Measurements from ENCODE around the gene ZIC4.

ZIC4 gene

DNA sequence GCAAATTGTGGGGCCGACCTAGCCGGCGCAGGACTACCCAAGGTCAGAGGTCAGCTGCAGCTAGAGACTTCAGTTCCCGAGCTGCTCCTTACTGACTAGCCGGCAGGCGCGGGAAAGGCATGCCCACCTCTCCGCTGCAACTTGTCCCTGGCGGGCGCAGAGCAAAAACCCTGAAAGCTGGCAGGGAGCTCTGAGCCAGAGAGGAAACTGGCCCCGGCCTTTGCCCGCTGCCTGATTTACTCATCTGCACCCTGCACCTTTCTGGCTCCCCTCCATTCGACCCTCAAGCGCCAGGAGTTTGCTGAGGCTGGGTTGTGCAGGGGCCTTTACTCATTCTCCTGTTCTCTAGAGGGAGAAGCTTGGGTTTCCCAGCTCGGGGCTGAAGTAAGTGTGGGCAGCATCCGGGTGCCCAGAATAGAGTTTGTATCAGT lies 1.5 kb downstream of the ZIC4 start:
- DNase-seq (ENCODE audit: low read depth): no peak

GRCh38 chr3:147404000-147404799 lies 2.1 kb downstream of the ZIC4 start:
- DNase-seq (ENCODE audit: low read depth): no peak

DNA sequence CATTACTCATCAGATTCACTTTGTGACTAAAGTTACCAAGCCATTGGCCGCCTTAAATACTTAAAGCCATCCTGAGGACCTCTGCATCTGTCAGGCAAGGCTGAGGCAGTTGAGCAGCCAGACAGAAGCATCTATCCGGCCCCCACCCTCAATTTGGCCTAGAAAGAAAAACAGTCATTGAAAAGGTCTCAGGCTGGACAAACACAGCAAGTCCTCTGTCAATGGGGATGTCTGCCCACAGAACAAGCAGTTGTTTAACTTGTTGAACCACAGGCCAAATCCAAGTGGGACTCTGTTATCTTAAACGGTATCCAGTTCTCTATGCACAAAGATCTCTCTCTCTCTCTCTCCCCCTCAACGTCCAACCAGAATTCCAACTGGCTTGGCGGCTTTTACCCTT lies 2.8 kb downstream of the ZIC4 start:
- no peak for DNase-seq (ENCODE audit: low read depth)

DNA sequence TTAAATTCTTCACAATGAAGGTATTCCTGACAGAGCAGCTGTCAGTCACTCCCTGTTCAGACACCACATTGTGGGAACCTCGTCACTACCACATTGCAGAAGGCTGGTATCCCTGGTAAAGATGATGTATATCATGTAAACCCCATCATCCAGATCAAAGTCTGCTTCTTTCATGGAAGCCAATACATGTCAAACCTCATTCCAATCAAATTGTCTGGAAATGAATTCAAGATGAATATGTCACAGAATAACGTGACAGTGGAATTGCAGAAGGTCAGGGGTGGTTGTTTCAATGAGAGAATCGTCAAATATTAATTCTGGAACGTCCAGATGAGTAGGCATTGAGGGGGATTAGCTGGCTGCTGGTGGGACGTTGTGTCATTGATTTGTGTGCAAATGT lies 4.2 kb downstream of the ZIC4 start:
- no peak for DNase-seq (ENCODE audit: low read depth)

GRCh38 chr3:147401421-147401820 lies 4.9 kb downstream of the ZIC4 start:
- no peak for DNase-seq (ENCODE audit: low read depth)

DNA sequence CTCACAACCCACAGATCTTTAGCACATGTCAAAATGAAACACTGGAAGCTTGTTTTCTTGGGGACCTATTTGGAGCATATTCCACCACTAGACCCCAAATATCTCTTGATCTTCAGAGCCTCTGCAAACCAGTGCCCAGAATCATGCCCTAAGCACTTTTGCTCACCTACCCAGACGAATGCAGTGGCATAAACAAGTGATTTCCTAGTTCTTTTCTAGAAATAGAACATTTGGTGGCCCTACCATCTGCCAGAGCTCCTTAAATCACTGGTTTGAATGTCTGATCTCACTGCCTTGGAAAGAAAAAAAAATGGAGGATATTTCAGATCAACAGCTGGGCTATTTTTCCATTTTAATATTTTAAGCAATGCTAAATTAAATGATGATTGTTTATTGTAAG lies 5.3 kb downstream of the ZIC4 start:
- DNase-seq (ENCODE audit: low read depth): no peak

GRCh38 chr3:147400111-147400510 lies 6.2 kb downstream of the ZIC4 start:
- no peak for DNase-seq (ENCODE audit: low read depth)

DNA sequence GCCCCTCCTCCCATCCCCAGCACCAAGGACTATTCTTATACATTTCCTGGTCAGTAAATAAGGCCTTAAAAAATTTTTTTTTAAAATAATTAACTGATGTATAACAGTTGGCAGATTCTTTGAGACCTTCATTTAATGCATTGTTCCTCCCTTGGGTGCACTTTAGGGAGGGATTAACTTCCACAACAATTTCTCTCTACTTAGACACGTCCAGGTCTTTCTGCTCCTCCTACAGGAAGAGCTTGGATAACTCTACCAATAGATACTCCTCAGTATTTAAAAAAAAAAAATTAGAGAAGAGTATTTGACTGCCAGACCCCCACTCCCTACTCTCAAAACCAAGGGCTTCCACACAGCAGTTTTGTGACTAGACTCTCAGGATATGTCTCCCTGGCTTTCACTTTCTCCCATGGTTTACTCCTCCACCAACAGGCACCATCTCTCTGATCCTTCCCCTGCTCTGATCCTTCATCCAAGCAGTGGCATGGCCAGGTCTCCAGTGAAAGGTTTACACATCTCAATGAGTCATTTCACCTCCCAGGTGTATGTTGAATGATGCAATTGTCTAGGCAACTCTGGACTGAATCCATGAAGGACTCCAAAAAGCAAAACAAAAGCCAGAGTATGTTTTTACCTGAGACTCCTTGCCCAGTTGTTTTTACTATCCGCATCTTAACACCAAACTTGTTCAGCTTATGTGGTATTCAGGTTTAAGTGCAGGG lies 7.4 kb downstream of the ZIC4 start:
- DNase-seq (ENCODE audit: low read depth): no peak

- no peak for DNase-seq (ENCODE audit: low read depth)
These were observed 8.2 kb downstream of the ZIC4 start for GRCh38 chr3:147397875-147398812.

DNA sequence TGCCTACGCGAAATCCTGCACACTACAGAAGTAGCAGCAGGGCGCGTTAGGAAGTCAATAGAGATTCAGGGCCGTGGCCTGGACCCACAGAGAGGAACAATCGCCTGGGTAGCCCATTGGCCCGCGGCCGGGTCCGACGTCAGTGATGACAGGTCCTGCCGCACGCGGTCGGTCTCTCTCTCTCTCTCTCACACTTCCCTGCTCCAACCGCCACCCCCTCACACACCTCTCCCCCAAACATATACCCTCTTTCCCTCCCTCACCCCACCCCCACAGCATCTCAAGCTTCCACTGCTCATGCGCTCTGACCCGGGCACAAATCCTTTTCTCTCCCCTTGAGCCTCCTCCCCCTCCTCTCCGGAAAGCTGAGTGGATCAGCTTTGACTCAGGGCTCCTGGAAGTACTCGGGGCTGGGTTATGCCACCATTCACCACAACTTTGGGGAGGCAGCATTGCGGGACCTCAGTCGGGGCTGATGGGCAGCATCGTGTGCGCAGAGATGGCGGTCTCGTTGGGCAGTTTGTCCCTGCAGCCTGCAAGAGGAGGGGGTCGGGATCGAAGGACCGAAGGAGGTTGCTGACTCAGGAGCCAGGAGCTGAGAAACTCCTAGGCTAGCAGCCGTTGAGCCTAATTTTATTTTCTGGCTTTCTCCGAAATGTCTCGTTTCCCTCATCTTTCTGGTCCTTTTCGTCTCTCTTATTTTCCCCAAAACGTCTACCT lies 9.0 kb downstream of the ZIC4 start:
- peak; percentile 73 for DNase-seq (ENCODE audit: low read depth)

GRCh38 chr3:147396712-147397046 lies 9.7 kb downstream of the ZIC4 start:
- no peak for DNase-seq (ENCODE audit: low read depth)

DNA sequence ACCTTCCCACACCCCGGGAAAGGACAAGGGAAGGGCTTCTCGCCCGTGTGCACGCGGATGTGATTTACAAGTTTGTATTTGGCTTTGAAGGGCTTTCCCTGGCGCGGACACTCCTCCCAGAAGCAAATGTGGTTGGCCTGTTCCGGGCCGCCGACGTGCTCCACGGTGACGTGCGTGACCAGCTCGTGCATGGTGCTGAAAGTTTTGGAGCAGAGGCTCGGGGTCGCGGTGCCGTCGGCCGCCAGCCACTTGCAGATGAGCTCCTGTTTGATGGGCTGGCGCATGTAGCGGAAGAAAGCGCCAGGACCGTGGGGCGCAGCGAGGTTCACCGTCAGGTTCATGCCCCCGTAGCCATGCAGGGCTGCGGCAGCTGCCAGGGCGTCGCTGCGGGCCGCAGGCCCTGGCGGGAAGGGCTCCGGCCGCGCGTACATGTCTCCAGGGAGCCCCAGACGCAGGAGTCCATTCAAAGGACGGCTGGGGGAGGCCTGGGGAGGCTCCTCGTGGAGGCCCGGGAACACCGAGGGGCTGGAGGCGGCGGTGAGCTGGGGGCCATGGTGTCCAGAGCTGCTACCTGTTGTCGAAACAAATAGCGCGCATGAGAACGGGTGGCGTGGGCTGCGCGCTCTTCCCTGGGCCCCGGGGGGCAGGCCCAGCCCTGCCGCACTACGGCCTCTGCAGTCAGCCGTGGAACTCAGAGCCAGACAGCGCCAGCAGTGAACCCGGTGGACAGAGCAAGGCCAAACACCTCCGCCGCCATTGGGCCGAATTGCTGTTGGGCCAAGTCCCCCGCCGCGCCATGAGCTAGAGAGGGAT lies 10.2 kb downstream of the ZIC4 start:
- no peak for DNase-seq (ENCODE audit: low read depth)

- no peak for DNase-seq (ENCODE audit: low read depth)
These were observed 11.5 kb downstream of the ZIC4 start for GRCh38 chr3:147394884-147395225.

- no peak for DNase-seq (ENCODE audit: low read depth)
These were observed 12.1 kb downstream of the ZIC4 start for GRCh38 chr3:147393943-147394883.

DNA sequence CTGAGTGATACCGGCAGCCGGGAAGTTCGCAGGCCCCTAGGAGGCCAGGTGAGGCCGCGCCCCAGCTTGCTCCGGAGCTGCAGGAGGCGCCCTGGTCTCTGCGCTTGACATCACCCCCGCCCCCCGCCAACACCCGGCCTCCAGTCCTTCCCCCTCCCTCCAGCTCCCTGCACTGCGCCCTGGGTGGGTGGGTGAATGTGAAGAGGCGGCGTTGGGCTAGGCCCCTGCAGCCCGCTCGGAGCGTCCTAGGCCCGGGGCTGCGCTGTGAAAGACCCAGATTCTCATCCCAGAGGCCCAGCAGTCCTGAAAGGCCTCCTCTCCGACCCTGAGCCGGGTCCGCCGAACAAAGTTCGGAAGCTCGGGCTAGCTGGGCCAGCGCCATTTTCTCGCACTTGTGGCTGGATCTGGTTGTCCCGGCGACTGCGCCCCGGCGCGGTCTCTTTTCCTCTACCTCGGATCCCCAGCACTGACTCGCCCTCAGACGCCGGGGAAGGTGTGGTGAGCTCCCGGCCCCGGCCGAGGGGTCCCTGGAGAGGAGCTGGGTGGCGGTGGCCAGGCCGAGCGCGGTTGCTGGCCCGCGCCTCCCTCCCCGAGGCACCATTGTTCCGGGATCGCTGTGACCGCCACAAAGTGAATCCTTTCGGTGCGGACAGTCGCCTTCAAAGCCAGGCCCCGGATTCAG lies 12.9 kb downstream of the ZIC4 start:
- no peak for DNase-seq (ENCODE audit: low read depth)

- no peak for DNase-seq (ENCODE audit: low read depth)
These were observed 13.8 kb downstream of the ZIC4 start for GRCh38 chr3:147392625-147392946.

GRCh38 chr3:147391781-147392624 lies 14.3 kb downstream of the ZIC4 start:
- no peak for DNase-seq (ENCODE audit: low read depth)
